NCI-H146 treated with DMSO at 0.1 percent for 48 hours (cell line): Measurements from ENCODE around the gene UNC50.

ENCODE experiments used
- DNase-seq: peaks from one replicate; lab custom pipeline; 2025; ENCODE audit not compliant: unreplicated experiment; lab: John Stamatoyannopoulos, UW

Gene UNC50

GRCh38 chr2:98664323-98664722 lies 55.9 kb downstream of the UNC50 start:
- DNase-seq, result no peak

- DNase-seq, result no peak
Observed at GRCh38 chr2:98665677-98666076, 57.3 kb downstream of the UNC50 start.
